H9 (cell line): Measurements from ENCODE around the gene TACC2. TPM values are rescaled to one million over a fixed set of nuclear protein-coding genes. Genes with fewer than 3 reads are reported as not detected.

ENCODE experiments used
- DNase-seq: peaks from one replicate; pipeline ENCODE4 v3.0.0-alpha.2; 2017
- H2AFZ ChIP-seq: one replicate; pipeline ENCODE4 v1.6.1; 2013; ENCODE audit warnings: mild to moderate bottlenecking, low read length, control low read depth, moderate library complexity
- H2AK5ac ChIP-seq: 2 replicates; pipeline ENCODE4 v1.6.1; 2013; ENCODE audit warnings: low read length, control low read depth, mixed read lengths; ENCODE audit not compliant: insufficient read length
- H2BK120ac ChIP-seq: one replicate; pipeline ENCODE4 v1.6.1; 2013; ENCODE audit warnings: low read depth, mild to moderate bottlenecking, low read length, control low read depth, inconsistent platforms; ENCODE audit not compliant: poor library complexity, severe bottlenecking
- H2BK12ac ChIP-seq: 2 replicates; pipeline ENCODE4 v1.6.1; 2013; ENCODE audit warnings: low read length, control low read depth, mixed read lengths, low read depth; ENCODE audit not compliant: insufficient read length
- H2BK15ac ChIP-seq: 2 replicates; pipeline ENCODE4 v1.6.1; 2013; ENCODE audit warnings: low read depth, low read length, control low read depth
- H2BK20ac ChIP-seq: one replicate; pipeline ENCODE4 v1.6.1; 2013; ENCODE audit warnings: low read depth, mild to moderate bottlenecking, low read length, control low read depth, inconsistent platforms; ENCODE audit not compliant: poor library complexity, severe bottlenecking
- H2BK5ac ChIP-seq: 2 replicates; pipeline ENCODE4 v1.6.1; 2013; ENCODE audit warnings: low read length, control low read depth, mixed read lengths; ENCODE audit not compliant: insufficient read length
- H3K14ac ChIP-seq: 2 replicates; pipeline ENCODE4 v1.6.1; 2013; ENCODE audit warnings: low read length, control low read depth; ENCODE audit not compliant: insufficient read depth
- H3K18ac ChIP-seq: 2 replicates; pipeline ENCODE4 v1.6.1; 2013; ENCODE audit warnings: low read depth, mild to moderate bottlenecking, mixed read lengths, low read length, control low read depth; ENCODE audit not compliant: insufficient read length
- H3K23ac ChIP-seq: 2 replicates; pipeline ENCODE4 v1.6.1; 2013; ENCODE audit warnings: low read length, control low read depth, mixed read lengths, low read depth; ENCODE audit not compliant: insufficient read length
- H3K23me2 ChIP-seq: 2 replicates; pipeline ENCODE4 v1.6.1; 2013; ENCODE audit warnings: low read depth, mild to moderate bottlenecking, mixed read lengths, low read length, control low read depth; ENCODE audit not compliant: insufficient read length, poor library complexity, severe bottlenecking
- H3K27ac ChIP-seq: 2 replicates; pipeline ENCODE4 v1.5.1; 2013; ENCODE audit warnings: low read length, control low read depth, mixed read lengths, low read depth; ENCODE audit not compliant: insufficient read length
- H3K27me3 ChIP-seq: 2 replicates; pipeline ENCODE4 v1.6.1; 2013; ENCODE audit warnings: low read length, control low read depth, inconsistent platforms; ENCODE audit not compliant: insufficient read depth
- H3K4ac ChIP-seq: 2 replicates; pipeline ENCODE4 v1.6.1; 2013; ENCODE audit warnings: low read depth, mild to moderate bottlenecking, control low read depth, inconsistent platforms, low read length, moderate library complexity
- H3K4me1 ChIP-seq: 2 replicates; pipeline ENCODE4 v1.6.1; 2013; ENCODE audit warnings: low read length, control low read depth, inconsistent platforms; ENCODE audit not compliant: insufficient read depth
- H3K4me2 ChIP-seq: 2 replicates; pipeline ENCODE4 v1.6.1; 2013; ENCODE audit warnings: low read length, control low read depth, mixed read lengths; ENCODE audit not compliant: insufficient read length, insufficient read depth
- H3K56ac ChIP-seq: 2 replicates; pipeline ENCODE4 v1.6.1; 2013; ENCODE audit warnings: low read depth, mild to moderate bottlenecking, mixed read lengths, low read length, control low read depth; ENCODE audit not compliant: insufficient read length
- H3K79me1 ChIP-seq: 2 replicates; pipeline ENCODE4 v1.6.1; 2013; ENCODE audit warnings: low read depth, mild to moderate bottlenecking, moderate library complexity, low read length, control low read depth, inconsistent platforms; ENCODE audit not compliant: insufficient read depth, poor library complexity, severe bottlenecking
- H3K79me2 ChIP-seq: 2 replicates; pipeline ENCODE4 v1.6.1; 2013; ENCODE audit warnings: low read length, control low read depth, inconsistent platforms; ENCODE audit not compliant: insufficient read depth
- H3K9ac ChIP-seq: 2 replicates; pipeline ENCODE4 v1.6.1; 2013; ENCODE audit warnings: low read length, control low read depth, mixed read lengths; ENCODE audit not compliant: insufficient read length; ENCODE audit errors: extremely low read depth
- H3K9me3 ChIP-seq: one replicate; pipeline ENCODE4 v1.6.1; 2013; ENCODE audit warnings: low read depth, low read length, inconsistent platforms; ENCODE audit not compliant: control insufficient read depth
- H3T11ph ChIP-seq: one replicate; pipeline ENCODE4 v1.6.1; 2013; ENCODE audit warnings: mild to moderate bottlenecking, low read length, control low read depth, inconsistent platforms
- H4K20me1 ChIP-seq: one replicate; pipeline ENCODE4 v1.6.1; 2013; ENCODE audit not compliant: control insufficient read depth, insufficient read length, insufficient read depth
- H4K5ac ChIP-seq: 2 replicates; pipeline ENCODE4 v1.6.1; 2013; ENCODE audit warnings: low read depth, mild to moderate bottlenecking, mixed read lengths, low read length, control low read depth; ENCODE audit not compliant: insufficient read length
- H4K8ac ChIP-seq: replicated peaks from 2 replicates; pipeline ENCODE4 v1.6.1; 2013; ENCODE audit warnings: low read length, control low read depth, mixed read lengths, low read depth; ENCODE audit not compliant: insufficient read length
- H4K91ac ChIP-seq: 2 replicates; pipeline ENCODE4 v1.6.1; 2013; ENCODE audit warnings: low read depth, mild to moderate bottlenecking, moderate library complexity, mixed read lengths, low read length, control low read depth; ENCODE audit not compliant: insufficient read length
- H3K27ac Mint-ChIP-seq, 3 experiments: 2 replicates in 2 of 3; 3 replicates in 1 of 3; pipeline ENCODE4 v1.8.0; 2020 to 2021; ENCODE audit warnings: mixed read lengths in 3 of 3, mild to moderate bottlenecking in 1 of 3, moderate library complexity in 1 of 3
- H3K27me3 Mint-ChIP-seq: 2 replicates; pipeline ENCODE4 v1.8.0; 2021; ENCODE audit warnings: low read depth, mild to moderate bottlenecking, moderate library complexity, mixed read lengths
- H3K36me3 Mint-ChIP-seq, 3 experiments: 2 replicates in 2 of 3; 3 replicates in 1 of 3; pipeline ENCODE4 v1.8.0; 2020 to 2021; ENCODE audit warnings: low read depth in 3 of 3, mixed read lengths in 3 of 3; ENCODE audit not compliant: insufficient read depth in 1 of 3
- H3K4me1 Mint-ChIP-seq, 2 experiments: 2 replicates each; pipeline ENCODE4 v1.8.0; 2020; ENCODE audit warnings: mixed read lengths in 2 of 2
- H3K4me3 Mint-ChIP-seq, 2 experiments: 2 replicates in 1 of 2; 3 replicates in 1 of 2; pipeline ENCODE4 v1.8.0; 2020 to 2021; ENCODE audit warnings: mild to moderate bottlenecking in 2 of 2, mixed read lengths in 2 of 2, moderate library complexity in 1 of 2
- H3K9me3 Mint-ChIP-seq, 2 experiments: 2 replicates in 1 of 2; 3 replicates in 1 of 2; pipeline ENCODE4 v1.8.0; 2020; ENCODE audit warnings: mild to moderate bottlenecking in 2 of 2, mixed read lengths in 2 of 2, moderate library complexity in 1 of 2
- CTCF ChIP-seq: fragments of 200-600 bp; sonication (generic); conservative IDR thresholded peaks from 3 replicates; pipeline ENCODE4 v1.8.0; 2021; ENCODE audit warnings: antibody characterized with exemption, mild to moderate bottlenecking
- WGBS: extraction: QIAGEN DNeasy Blood & Tissue Kit; methylation state at CpG from one replicate; pipeline ENCODE4 v1.1.7; 2013; ENCODE audit warnings: missing lambda C conversion rate, low lambda C conversion rate, mixed read lengths; ENCODE audit not compliant: insufficient read length; ENCODE audit errors: extremely low coverage; 5-methylcytosine and 5-hydroxymethylcytosine counted together
- total RNA-seq: library from RNA; stranded (reverse); gene quantifications from 2 replicates; pipeline ENCODE4 v1.2.1, GENCODE V29; 2021

The TACC2 gene
- total RNA-seq, 1 experiment from 2014 or later = 58.1 TPM

GRCh38 chr10:122054048-122055025 is 65.4 kb downstream of the TACC2 start:
- Histone ChIP-seq H3K27ac (no peak overlapping the region), H2BK12ac (no peak overlapping the region)

More at GRCh38 chr10:122054048-122055025, 65.4 kb downstream of the TACC2 start:
- TF ChIP-seq CTCF = peak; percentile 91
- Histone ChIP-seq H3K9me3 (no peaks in the 10 kb centered on the region), H4K91ac (no peak overlapping the region), H3K4ac (no peak overlapping the region), H2AK5ac (no peak overlapping the region), H3T11ph (no peak overlapping the region), H2BK15ac (no peak overlapping the region), H4K8ac (no peak overlapping the region), H2AFZ (no peak overlapping the region), H3K23me2 (no peaks in the 10 kb centered on the region), H2BK20ac (no peak overlapping the region), H2BK120ac (no peak overlapping the region), H3K14ac (no peak overlapping the region), H3K4me2 (no peak overlapping the region), H3K9ac (no peak overlapping the region), H3K79me1 (no peaks in the 10 kb centered on the region), H3K4me1 (no peaks in the 10 kb centered on the region; the same call in 1 of the 2 replicates), H4K20me1 (no peaks in the 10 kb centered on the region), H2BK5ac (no peak overlapping the region), H3K56ac (no peak overlapping the region), H3K23ac (no peak overlapping the region), H4K5ac (no peak overlapping the region), H3K79me2 (no peaks in the 10 kb centered on the region), H3K18ac (no peak overlapping the region), H3K27me3 (no peaks in the 10 kb centered on the region)
- no peak overlapping the region; a peak in 1 of 7 replicates for H3K27ac Mint-ChIP-seq
- WGBS = no CpG with 5 or more reads among the region's 15 CpGs
- peaks cover 0 to 1% (median 0%) of the 10 kb centered on the region in 3 experiments; a peak in 2 of 7 replicates for H3K36me3 Mint-ChIP-seq
- no peak overlapping the region for H3K4me3 Mint-ChIP-seq
- peak; percentile 74 for DNase-seq
- H3K9me3 Mint-ChIP-seq = peaks cover 0 to 2% of the 10 kb centered on the region in 2 experiments; a peak in 1 of 5 replicates
- H3K27me3 Mint-ChIP-seq = peaks cover 1% of the 10 kb centered on the region
- peaks cover 16 to 28% of the 10 kb centered on the region in 2 experiments for H3K4me1 Mint-ChIP-seq
